GM21447 (cell line): ENCODE results near the gene USP17L12.
"Not testable (repeated sequence)": the region's sequence is repeated elsewhere in the genome, so short reads cannot be mapped to it uniquely, and the experiment has no call there.

Source experiments
- ATAC-seq: cut with Tn5 transposase; IDR thresholded peaks from one replicate; pipeline ENCODE4 v1.9.1; 2021; ENCODE audit not compliant: unreplicated experiment

USP17L12 gene

DNA sequence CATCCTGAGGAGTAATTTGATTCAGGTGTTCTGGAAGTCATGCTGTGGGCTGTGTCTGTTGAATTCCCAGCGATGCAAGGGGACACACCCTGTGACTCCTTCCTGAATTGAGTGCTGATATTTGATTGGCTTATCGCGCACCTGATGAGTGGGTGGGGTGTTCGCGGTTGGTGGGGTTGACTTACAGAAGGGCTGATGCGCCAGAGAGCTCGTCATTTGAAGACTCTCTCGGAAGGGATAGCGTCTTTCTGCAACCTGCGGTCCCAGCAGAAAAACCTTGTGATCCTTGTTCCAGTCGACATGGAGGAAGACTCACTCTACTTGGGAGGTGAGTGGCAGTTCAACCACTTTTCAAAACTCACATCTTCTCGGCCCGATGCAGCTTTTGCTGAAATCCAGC lies at the start of gene USP17L12:
Gene USP17L12, plus strand, starts transcription at position 301 of the 400 bp plus-strand sequence. Its CDS starts 0 bp downstream, at position 301.
- not testable (repeated sequence) for ATAC-seq

- not testable (repeated sequence) for ATAC-seq
These were observed 9.6 kb upstream of the USP17L12 start, which contains the start of gene USP17L10 for GRCh38 chr4:9210357-9210756. USP17L10 (plus strand) TSS chr4:9210657; CDS start chr4:9210657, 0 bp downstream.

- not testable (repeated sequence) for ATAC-seq
These were observed 5.3 kb upstream of the USP17L12 start for GRCh38 chr4:9214701-9215100.

GRCh38 chr4:9215105-9215504 lies 4.8 kb upstream of the USP17L12 start, which contains the start of gene USP17L11:
USP17L11 (plus strand) TSS chr4:9215405; CDS start chr4:9215405, 0 bp downstream.
- not testable (repeated sequence) for ATAC-seq

- ATAC-seq: not testable (repeated sequence)
These were observed 4.6 kb downstream of the USP17L12 start, which contains the start of gene USP17L13 for GRCh38 chr4:9224596-9224995. USP17L13 (plus strand) TSS chr4:9224896; CDS start chr4:9224896, 0 bp downstream.

- not testable (repeated sequence) for ATAC-seq
These were observed 10.3 kb downstream of the USP17L12 start for GRCh38 chr4:9230249-9230648.

DNA sequence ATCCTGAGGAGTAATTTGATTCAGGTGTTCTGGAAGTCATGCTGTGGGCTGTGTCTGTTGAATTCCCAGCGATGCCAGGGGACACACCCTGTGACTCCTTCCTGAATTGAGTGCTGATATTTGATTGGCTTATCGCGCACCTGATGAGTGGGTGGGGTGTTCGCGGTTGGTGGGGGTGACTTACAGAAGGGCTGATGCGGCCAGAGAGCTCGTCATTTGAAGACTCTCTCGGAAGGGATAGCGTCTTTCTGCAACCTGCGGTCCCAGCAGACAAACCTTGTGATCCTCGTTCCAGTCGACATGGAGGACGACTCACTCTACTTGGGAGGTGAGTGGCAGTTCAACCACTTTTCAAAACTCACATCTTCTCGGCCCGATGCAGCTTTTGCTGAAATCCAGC lies 14.1 kb downstream of the USP17L12 start, which contains the start of gene USP17L15:
Gene USP17L15, plus strand, starts transcription at position 301 of the 400 bp plus-strand sequence. Its CDS starts 0 bp downstream, at position 301.
- not testable (repeated sequence) for ATAC-seq

GRCh38 chr4:9238461-9238860 lies 18.5 kb downstream of the USP17L12 start:
- ATAC-seq: not testable (repeated sequence)

DNA sequence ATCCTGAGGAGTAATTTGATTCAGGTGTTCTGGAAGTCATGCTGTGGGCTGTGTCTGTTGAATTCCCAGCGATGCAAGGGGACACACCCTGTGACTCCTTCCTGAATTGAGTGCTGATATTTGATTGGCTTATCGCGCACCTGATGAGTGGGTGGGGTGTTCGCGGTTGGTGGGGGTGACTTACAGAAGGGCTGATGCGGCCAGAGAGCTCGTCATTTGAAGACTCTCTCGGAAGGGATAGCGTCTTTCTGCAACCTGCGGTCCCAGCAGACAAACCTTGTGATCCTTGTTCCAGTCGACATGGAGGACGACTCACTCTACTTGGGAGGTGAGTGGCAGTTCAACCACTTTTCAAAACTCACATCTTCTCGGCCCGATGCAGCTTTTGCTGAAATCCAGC lies 23.6 kb downstream of the USP17L12 start, which contains the start of gene USP17L17:
Gene USP17L17, plus strand, starts transcription at position 301 of the 400 bp plus-strand sequence. Its CDS starts 0 bp downstream, at position 301.
- ATAC-seq: not testable (repeated sequence)

DNA sequence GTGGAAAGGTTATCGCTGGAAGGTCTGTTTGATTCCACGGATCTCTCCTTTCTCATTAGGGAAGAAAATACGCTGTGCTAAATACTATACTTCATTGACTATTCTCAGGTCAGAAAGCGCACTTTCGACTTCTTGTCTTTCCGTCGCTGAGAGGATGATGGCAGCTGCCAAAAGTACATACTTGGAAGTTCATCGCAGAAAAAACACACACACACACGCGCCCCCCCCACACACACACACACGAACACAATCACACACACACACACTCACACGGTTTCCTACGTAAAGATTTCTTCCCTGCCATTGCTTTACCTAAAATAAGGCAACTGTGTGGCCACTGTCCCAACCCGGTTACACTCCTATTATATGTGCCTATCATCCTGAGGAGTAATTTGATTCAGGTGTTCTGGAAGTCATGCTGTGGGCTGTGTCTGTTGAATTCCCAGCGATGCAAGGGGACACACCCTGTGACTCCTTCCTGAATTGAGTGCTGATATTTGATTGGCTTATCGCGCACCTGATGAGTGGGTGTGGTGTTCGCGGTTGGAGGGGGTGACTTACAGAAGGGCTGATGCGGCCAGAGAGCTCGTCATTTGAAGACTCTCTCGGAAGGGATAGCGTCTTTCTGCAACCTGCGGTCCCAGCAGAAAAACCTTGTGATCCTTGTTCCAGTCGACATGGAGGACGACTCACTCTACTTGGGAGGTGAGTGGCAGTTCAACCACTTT lies 28.2 kb downstream of the USP17L12 start, which contains the start of gene USP17L18:
Gene USP17L18, plus strand, starts transcription at position 678 of the 728 bp plus-strand sequence. Its CDS starts 0 bp downstream, at position 678.
- not testable (repeated sequence) for ATAC-seq

- not testable (repeated sequence) for ATAC-seq
These were observed 33.1 kb downstream of the USP17L12 start, which contains the start of gene USP17L19 for GRCh38 chr4:9253078-9253477. USP17L19 (plus strand) TSS chr4:9253378; CDS start chr4:9253378, 0 bp downstream.

- ATAC-seq: not testable (repeated sequence)
These were observed 37.9 kb downstream of the USP17L12 start, which contains the start of gene USP17L20 for GRCh38 chr4:9257824-9258223. USP17L20 (plus strand) TSS chr4:9258124; CDS start chr4:9258124, 0 bp downstream.

GRCh38 chr4:9262572-9262971 lies 42.6 kb downstream of the USP17L12 start, which contains the start of gene USP17L21:
USP17L21 (plus strand) TSS chr4:9262872; CDS start chr4:9262872, 0 bp downstream.
- not testable (repeated sequence) for ATAC-seq

DNA sequence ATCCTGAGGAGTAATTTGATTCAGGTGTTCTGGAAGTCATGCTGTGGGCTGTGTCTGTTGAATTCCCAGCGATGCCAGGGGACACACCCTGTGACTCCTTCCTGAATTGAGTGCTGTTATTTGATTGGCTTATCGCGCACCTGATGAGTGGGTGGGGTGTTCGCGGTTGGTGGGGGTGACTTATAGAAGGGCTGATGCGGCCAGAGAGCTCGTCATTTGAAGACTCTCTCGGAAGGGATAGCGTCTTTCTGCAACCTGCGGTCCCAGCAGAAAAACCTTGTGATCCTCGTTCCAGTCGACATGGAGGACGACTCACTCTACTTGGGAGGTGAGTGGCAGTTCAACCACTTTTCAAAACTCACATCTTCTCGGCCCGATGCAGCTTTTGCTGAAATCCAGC lies 47.4 kb downstream of the USP17L12 start, which contains the start of gene USP17L22:
Gene USP17L22, plus strand, starts transcription at position 301 of the 400 bp plus-strand sequence. Its CDS starts 0 bp downstream, at position 301.
- ATAC-seq: not testable (repeated sequence)
